HepG2 (cell line): Measurements from ENCODE around the gene HSPA13. TPM values are rescaled to one million over a fixed set of nuclear protein-coding genes. Genes with fewer than 3 reads are reported as not detected.

Source experiments
- ATAC-seq: fragments of 200-7000 bp; cut with Tn5 transposase; 3 replicates; pipeline ENCODE4 v1.9.1; 2020; ENCODE audit warnings: mild to moderate bottlenecking, moderate library complexity
- BruUV-seq: library from RNA; stranded (reverse); fragments of 400-500 nt; replicated peaks from 2 replicates; lab custom pipeline; 2021; lab: Mats Ljungman, UMichigan
- CTCF ChIA-PET: fragments of 300-600 bp; formaldehyde crosslinking; extraction: SDS; loops from one replicate; lab custom pipeline; 2021; ENCODE audit warnings: low total read pairs, inconsistent platforms, low intra/inter-chr PET ratio; lab: Yijun Ruan, JAX
- POLR2A ChIA-PET: fragments of 350-600 bp; sonication (Branson Sonifier 250); formaldehyde crosslinking; loops from one replicate; lab custom pipeline; 2020; ENCODE audit warnings: antibody characterized with exemption, inconsistent platforms; lab: Yijun Ruan, JAX
- DNase-seq: peaks from one replicate; pipeline ENCODE4 v3.0.0-alpha.2; 2015; ENCODE audit warnings: low spot score
- FAIRE-seq: peaks from 3 replicates; lab custom pipeline; 2011; peaks lifted over from hg19 to GRCh38; lab: Jason Lieb, UNC
- H2AFZ ChIP-seq: one replicate; pipeline ENCODE4 v1.6.1; 2011; ENCODE audit warnings: low read length, inconsistent platforms
- H3K27ac ChIP-seq: fragments of 300-600 bp; 3 replicates; pipeline ENCODE4 v1.8.0; 2011; ENCODE audit warnings: mixed run types, mild to moderate bottlenecking, mixed read lengths, low read length, inconsistent platforms; ENCODE audit not compliant: insufficient read depth; ENCODE audit errors: extremely low read length
- H3K27me3 ChIP-seq, 2 experiments: fragments of 200-600 bp in 1 of 2; 2 replicates in 1 of 2; 3 replicates in 1 of 2; pipeline versions ENCODE4 v1.6.0 to v1.8.0; 2011; ENCODE audit warnings: low read length in 2 of 2, mild to moderate bottlenecking in 2 of 2, moderate library complexity in 2 of 2, inconsistent platforms in 1 of 2; ENCODE audit not compliant: insufficient read depth in 2 of 2, control insufficient read depth in 1 of 2
- H3K36me3 ChIP-seq, 2 experiments: fragments of 200-600 bp in 1 of 2; replicated peaks in 1 of 2; 2 replicates in 1 of 2; 3 replicates in 1 of 2; pipeline versions ENCODE4 v1.5.1 to v1.8.0; 2011; ENCODE audit warnings: low read length in 2 of 2, inconsistent platforms in 1 of 2; ENCODE audit not compliant: insufficient read depth in 2 of 2, control insufficient read depth in 1 of 2
- H3K4me1 ChIP-seq: 2 replicates; pipeline ENCODE4 v1.5.1; 2012; ENCODE audit warnings: low read length, inconsistent platforms; ENCODE audit not compliant: insufficient read depth
- H3K4me2 ChIP-seq: 2 replicates; pipeline ENCODE4 v1.6.0; 2011; ENCODE audit warnings: low read depth, low read length, inconsistent platforms
- H3K4me3 ChIP-seq, 3 experiments: fragments of 200-600 bp in 1 of 3; sonication (generic), shearing (Covaris generic) in 1 of 3; replicated peaks in 1 of 3; 2 replicates each; pipeline ENCODE4 v1.5.1; 2011 to 2016; ENCODE audit warnings: low read length in 3 of 3, inconsistent platforms in 2 of 3, low read depth in 2 of 3, mild to moderate bottlenecking in 2 of 3, control low read depth in 1 of 3, mixed read lengths in 1 of 3; ENCODE audit not compliant: insufficient read depth in 1 of 3
- H3K79me2 ChIP-seq: one replicate; pipeline ENCODE4 v1.6.1; 2011; ENCODE audit warnings: low read length, inconsistent platforms; ENCODE audit not compliant: insufficient read depth
- H3K9ac ChIP-seq: 2 replicates; pipeline ENCODE4 v1.6.0; 2011; ENCODE audit warnings: mild to moderate bottlenecking, low read depth, low read length, inconsistent platforms; ENCODE audit not compliant: insufficient read depth
- H3K9me3 ChIP-seq: 2 replicates; pipeline ENCODE4 v1.5.1; 2012; ENCODE audit warnings: mild to moderate bottlenecking, low read length
- H4K20me1 ChIP-seq: 2 replicates; pipeline ENCODE4 v1.6.0; 2011; ENCODE audit warnings: inconsistent platforms, mild to moderate bottlenecking, low read length, moderate library complexity; ENCODE audit not compliant: insufficient read depth
- ATF6 ChIP-seq: sonication (generic); formaldehyde crosslinking; conservative IDR thresholded peaks from 2 replicates; pipeline ENCODE4 v1.4.0; 2020; ENCODE audit warnings: missing genetic modification reagents
- CHCHD3 ChIP-seq: sonication (generic); formaldehyde crosslinking; IDR thresholded peaks from 2 replicates; pipeline ENCODE4 v1.8.0; 2022; ENCODE audit warnings: mild to moderate bottlenecking, missing genetic modification reagents, moderate library complexity
- DBP ChIP-seq: sonication (generic); formaldehyde crosslinking; IDR thresholded peaks from 2 replicates; pipeline ENCODE4 v1.4.0; 2020; ENCODE audit warnings: missing genetic modification reagents; ENCODE audit errors: not compliant biosample characterization
- HHEX ChIP-seq: IDR thresholded peaks from 2 replicates; pipeline ENCODE4 v1.6.1; 2016; ENCODE audit warnings: control low read depth
- HNRNPUL1 ChIP-seq: fragments of 200-400 bp; formaldehyde crosslinking; IDR thresholded peaks from 2 replicates; pipeline ENCODE4 v1.6.1; 2017; ENCODE audit warnings: low read depth, mild to moderate bottlenecking, low read length, moderate library complexity
- IRF1 ChIP-seq: sonication (generic); formaldehyde crosslinking; IDR thresholded peaks from 2 replicates; pipeline ENCODE4 v1.4.0; 2020; ENCODE audit warnings: low read depth, mild to moderate bottlenecking, missing genetic modification reagents
- KAT8 ChIP-seq: IDR thresholded peaks from 2 replicates; pipeline ENCODE4 v1.6.1; 2016; ENCODE audit warnings: missing genetic modification reagents, missing compliant biosample characterization
- MAFK ChIP-seq, 2 experiments: IDR thresholded peaks in 1 of 2; conservative IDR thresholded peaks in 1 of 2; 2 replicates each; pipeline ENCODE4 v1.6.1; 2011; ENCODE audit warnings: improper control_type of control experiment in 2 of 2, low read length in 2 of 2
- MYPOP ChIP-seq: sonication (generic); formaldehyde crosslinking; IDR thresholded peaks from 2 replicates; pipeline ENCODE4 v1.8.1; 2023; ENCODE audit warnings: mild to moderate bottlenecking, moderate library complexity, missing genetic modification reagents
- RBAK ChIP-seq: sonication (generic); formaldehyde crosslinking; IDR thresholded peaks from 2 replicates; pipeline ENCODE4 v1.5.1; 2020; ENCODE audit warnings: mild to moderate bottlenecking, missing genetic modification reagents
- RELA ChIP-seq: sonication (generic); formaldehyde crosslinking; IDR thresholded peaks from 2 replicates; pipeline ENCODE4 v1.4.0; 2020; ENCODE audit warnings: missing genetic modification reagents
- SIX4 ChIP-seq: sonication (generic); formaldehyde crosslinking; IDR thresholded peaks from 2 replicates; pipeline ENCODE4 v1.4.0; 2020; ENCODE audit warnings: missing genetic modification reagents
- THAP7 ChIP-seq: sonication (generic); formaldehyde crosslinking; IDR thresholded peaks from 2 replicates; pipeline ENCODE4 v1.8.1; 2023; ENCODE audit warnings: mild to moderate bottlenecking, missing genetic modification reagents
- TOPORS ChIP-seq: sonication (generic); formaldehyde crosslinking; IDR thresholded peaks from 2 replicates; pipeline ENCODE4 v1.8.0; 2023; ENCODE audit warnings: mild to moderate bottlenecking, missing genetic modification reagents
- ZFX ChIP-seq: sonication (generic); formaldehyde crosslinking; IDR thresholded peaks from 2 replicates; pipeline ENCODE4 v1.4.0; 2020; ENCODE audit warnings: mild to moderate bottlenecking, low read depth, missing genetic modification reagents, moderate library complexity
- ZNF460 ChIP-seq: sonication (generic); formaldehyde crosslinking; IDR thresholded peaks from 2 replicates; pipeline ENCODE4 v1.5.1; 2020; ENCODE audit warnings: missing genetic modification reagents, mild to moderate bottlenecking, borderline replicate concordance
- ZNF816 ChIP-seq: sonication (generic); formaldehyde crosslinking; IDR thresholded peaks from 2 replicates; pipeline ENCODE4 v1.8.0; 2022; ENCODE audit warnings: missing genetic modification reagents, mild to moderate bottlenecking, borderline replicate concordance
- ZSCAN25 ChIP-seq: sonication (generic); formaldehyde crosslinking; IDR thresholded peaks from 2 replicates; pipeline ENCODE4 v1.8.0; 2022; ENCODE audit warnings: mild to moderate bottlenecking, missing genetic modification reagents
- WGBS: methylation state at CpG from one replicate; pipeline ENCODE4 v1.1.6; 2017; ENCODE audit warnings: low lambda C conversion rate; 5-methylcytosine and 5-hydroxymethylcytosine counted together
- in situ Hi-C: cut with HindIII; loops from 2 replicates; pipeline ENCODE4 v1.10.0; 2017; ENCODE audit warnings: low pct_unique_long_range_greater_than_20kb; ENCODE audit not compliant: extremely low pct_ligation_motif_present
- intact Hi-C: fragments of 100-400 bp; cut with micrococcal nuclease; formaldehyde crosslinking; loops from one replicate; pipeline ENCODE4 v1.10.0; 2022; ENCODE audit not compliant: unreplicated experiment
- polyA plus RNA-seq, 8 experiments: library from polyadenylated mRNA; depleted of rRNA in 3 of 8; stranded (reverse) in 7 of 8; unstranded in 1 of 8; fragments of >200 nt; fragmentation: Illumina TruSeq in 4 of 8; extraction: Trizol in 4 of 8; gene quantifications; 2 replicates each; pipeline versions ENCODE4 v1.2.1 to v1.2.3, GENCODE V29; 2011 to 2016; ENCODE audit warnings: low read depth in 4 of 8, missing spikeins in 1 of 8, mixed read lengths in 1 of 8; ENCODE audit not compliant: insufficient read depth in 1 of 8
- total RNA-seq, 5 experiments: library from RNA; depleted of rRNA; stranded (reverse); fragments of >200 nt; fragmentation: Illumina TruSeq; extraction: Trizol; gene quantifications; 2 replicates each; pipeline ENCODE4 v1.2.3, GENCODE V29; 2016; ENCODE audit warnings: low read depth in 1 of 5

The HSPA13 gene
- total and polyA plus RNA-seq, 2 of the 13 experiments (the other 11 are each of a cell fraction or from before 2014, with no cell fraction given): 21.2 to 28.4 TPM

GRCh38 chr21:14366998-14367397 lies 15.9 kb downstream of the HSPA13 start:
- no TSS peak for BruUV-seq
- H3K27ac ChIP-seq: no peak overlapping the region
- no peak overlapping the region for H3K9ac ChIP-seq
- H4K20me1 ChIP-seq: no peaks in the 10 kb centered on the region
- H3K79me2 ChIP-seq: no peaks in the 10 kb centered on the region
- ATAC-seq (no peak), FAIRE-seq (no peak), DNase-seq (no peak)
- H3K4me3 ChIP-seq: no peak overlapping the region
- intact Hi-C loops: no loop called here
- H3K36me3 ChIP-seq: no peaks in the 10 kb centered on the region
- ChIA-PET POLR2A (no interaction called here), CTCF (no interaction called here)
- no peaks in the 10 kb centered on the region for H3K9me3 ChIP-seq
- WGBS: 51% methylated on average over 3 of the region's 3 CpGs
- H3K4me2 ChIP-seq: no peak overlapping the region
- TF ChIP-seq HHEX (CRISPR knock-in tag) (no peak), CHCHD3 (CRISPR knock-in tag) (no peak), MYPOP (CRISPR knock-in tag) (no peak), ZFX (CRISPR knock-in tag) (no peak), RBAK (CRISPR knock-in tag) (no peak), ZNF460 (CRISPR knock-in tag) (no peak), HNRNPUL1 (no peak), IRF1 (CRISPR knock-in tag) (no peak), KAT8 (no peak), ZNF816 (CRISPR knock-in tag) (no peak), TOPORS (CRISPR knock-in tag) (no peak), SIX4 (CRISPR knock-in tag) (no peak), MAFK (conservative IDR thresholded peaks at IDR 0.05 in 1 of 2, IDR thresholded peaks at IDR 0.05 in 1 of 2; ENCODE audit: low read length in 2 of 2) (no peak), DBP (CRISPR knock-in tag) (no peak), THAP7 (no peak), RELA (CRISPR knock-in tag) (no peak), ATF6 (CRISPR knock-in tag) (no peak), ZSCAN25 (CRISPR knock-in tag) (no peak)
- no peak overlapping the region for H2AFZ ChIP-seq
- H3K27me3 ChIP-seq: no peaks in the 10 kb centered on the region
- in situ Hi-C loops: no loop called here
- H3K4me1 ChIP-seq: no peaks in the 10 kb centered on the region
